ENCODE measurements around the gene TRAPPC4.
A peak's percentile ranks its signal among the peaks of the same experiment; 100 is the strongest.
"Not testable (repeated sequence)": the region's sequence is repeated elsewhere in the genome, so short reads cannot be mapped to it uniquely, and the experiment has no call there.

TRAPPC4 gene

GRCh38 chr11:119018074-119018938 is at the start of gene TRAPPC4, which contains the start of gene RPS25:
Gene TRAPPC4 (plus strand): TSS chr11:119018766. CDS start chr11:119018796, 30 bp downstream.
Gene RPS25 (minus strand): TSS chr11:119018343. CDS start chr11:119018284, 59 bp downstream.
- DNase-seq (ENCODE audit: low read depth in 2 of 2) = peak; percentile 96
- peak within 1 kb of the TSS; percentile 94 to 97 for H3K4me3 ChIP-seq (replicated peaks in 1 of 2; ENCODE audit: low read depth in 2 of 2, low read length in 2 of 2)
- TF ChIP-seq CTCF (IDR thresholded peaks at IDR 0.05; ENCODE audit: low read depth, low read length) = no peak

GRCh38 chr11:118969508-118969907 is 49.1 kb upstream of the TRAPPC4 start:
- DNase-seq (ENCODE audit: low read depth in 2 of 2); H3K4me3 ChIP-seq (replicated peaks in 1 of 2; ENCODE audit: low read depth in 2 of 2, low read length in 2 of 2): not testable (repeated sequence)

GRCh38 chr11:118971646-118972045 is 46.9 kb upstream of the TRAPPC4 start, which contains the start of gene FOXR1:
Gene FOXR1 (plus strand): TSS chr11:118971761. CDS start chr11:118971932, 171 bp downstream.
- H3K4me3 ChIP-seq (replicated peaks in 1 of 2; ENCODE audit: low read depth in 2 of 2, low read length in 2 of 2) = no peak within 1 kb of the TSS
- no peak for TF ChIP-seq CTCF (IDR thresholded peaks at IDR 0.05; ENCODE audit: low read depth, low read length)
- DNase-seq (ENCODE audit: low read depth in 2 of 2) = no peak

- no peak for DNase-seq (ENCODE audit: low read depth in 2 of 2)
- TF ChIP-seq CTCF (IDR thresholded peaks at IDR 0.05; ENCODE audit: low read depth, low read length) = no peak
- no peak overlapping the region for H3K4me3 ChIP-seq (replicated peaks in 1 of 2; ENCODE audit: low read depth in 2 of 2, low read length in 2 of 2)
Measured at GRCh38 chr11:118973985-118974384, 44.6 kb upstream of the TRAPPC4 start.

- no peak for TF ChIP-seq CTCF (IDR thresholded peaks at IDR 0.05; ENCODE audit: low read depth, low read length)
- peak in 1 of 2 donors; percentile 10 for DNase-seq (ENCODE audit: low read depth in 2 of 2)
- H3K4me3 ChIP-seq (replicated peaks in 1 of 2; ENCODE audit: low read depth in 2 of 2, low read length in 2 of 2) = no peak overlapping the region
Measured at GRCh38 chr11:118975771-118976709, 42.5 kb upstream of the TRAPPC4 start.

- no peak for TF ChIP-seq CTCF (IDR thresholded peaks at IDR 0.05; ENCODE audit: low read depth, low read length)
- DNase-seq (ENCODE audit: low read depth in 2 of 2) = no peak
- no peak overlapping the region for H3K4me3 ChIP-seq (replicated peaks in 1 of 2; ENCODE audit: low read depth in 2 of 2, low read length in 2 of 2)
Measured at GRCh38 chr11:118979434-118979833, 39.1 kb upstream of the TRAPPC4 start.
